GM18858 (cell line): ENCODE results near the gene SRGAP1.
"Not testable (repeated sequence)": the region's sequence is repeated elsewhere in the genome, so short reads cannot be mapped to it uniquely, and the experiment has no call there.

ENCODE experiments used
- ATAC-seq: cut with Tn5 transposase; IDR thresholded peaks from one replicate; pipeline ENCODE4 v1.9.1; 2021; ENCODE audit not compliant: unreplicated experiment

Gene SRGAP1

GRCh38 chr12:63836936-63837335 is 7.6 kb upstream of the SRGAP1 start:
- no peak for ATAC-seq

DNA sequence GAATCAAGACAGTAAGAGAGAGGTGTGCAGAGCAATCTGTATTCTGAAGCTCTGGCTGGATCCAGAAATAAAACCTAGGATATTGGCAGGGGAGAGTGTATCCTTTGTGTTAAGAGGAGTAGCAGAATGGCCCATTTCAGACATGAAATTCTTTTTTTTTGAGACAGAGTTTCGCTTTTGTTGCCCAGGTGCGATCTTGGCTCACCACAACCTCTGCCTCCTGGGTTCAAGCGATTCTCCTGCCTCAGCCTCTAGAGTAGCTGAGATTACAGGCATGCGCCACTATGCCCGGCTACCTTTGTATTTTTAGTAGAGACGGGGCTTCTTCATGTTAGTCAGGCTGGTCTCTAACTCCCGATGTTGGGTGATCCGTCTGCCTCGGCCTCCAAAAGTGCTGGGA is 6.1 kb upstream of the SRGAP1 start:
- ATAC-seq, result no peak

DNA sequence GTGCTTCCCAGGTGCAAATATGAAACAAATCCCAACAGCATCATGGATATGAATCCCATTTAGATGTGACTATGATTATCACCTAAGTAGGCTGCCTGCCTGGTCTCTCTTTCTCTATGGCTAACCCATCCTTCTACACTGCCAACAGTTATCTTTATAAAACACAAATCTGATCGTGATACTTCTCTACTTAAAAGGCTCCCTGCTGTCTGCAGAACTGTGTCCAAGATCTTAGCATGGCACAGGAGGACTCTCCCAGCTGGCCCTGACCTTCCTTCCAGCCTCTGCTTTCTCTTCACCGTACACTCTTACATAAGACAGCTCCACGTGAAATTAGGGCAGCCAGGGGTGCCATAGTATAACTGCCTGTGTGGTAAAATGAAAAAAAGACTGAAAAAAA is 3.5 kb upstream of the SRGAP1 start:
- no peak for ATAC-seq

GRCh38 chr12:63841571-63841970 is 2.9 kb upstream of the SRGAP1 start:
- no peak for ATAC-seq

GRCh38 chr12:63842750-63843149 is 1.8 kb upstream of the SRGAP1 start:
- ATAC-seq, result not testable (repeated sequence)

DNA sequence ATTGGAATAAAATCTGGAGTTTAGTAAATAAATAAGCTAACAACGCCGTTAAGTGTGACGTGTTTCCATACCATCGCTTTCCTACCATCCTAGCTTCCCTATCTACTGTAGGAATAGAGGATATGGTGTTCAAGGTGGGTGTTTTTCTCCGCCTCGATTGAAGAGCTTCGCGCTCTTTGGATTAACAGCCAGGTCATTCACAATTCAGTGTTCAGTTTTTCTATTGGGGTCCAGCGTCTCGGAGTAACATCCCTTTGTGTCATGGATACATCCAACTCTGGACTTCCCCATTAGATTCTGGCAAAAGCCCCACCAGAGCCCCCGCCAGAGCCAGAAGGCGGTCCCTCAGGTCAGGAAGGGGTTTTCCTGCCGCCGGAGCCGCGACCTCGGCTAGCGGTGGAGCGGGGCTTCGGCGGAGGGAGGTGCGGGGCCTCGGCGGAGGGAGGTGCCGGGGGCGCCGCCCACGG is 1.2 kb upstream of the SRGAP1 start:
- ATAC-seq, result no peak

GRCh38 chr12:63843721-63844390 is 644 bp upstream of the SRGAP1 start:
- peak; percentile 96 for ATAC-seq

GRCh38 chr12:63845726-63846125 is 1.2 kb downstream of the SRGAP1 start:
- ATAC-seq, result no peak

- no peak for ATAC-seq
These were observed 1.9 kb downstream of the SRGAP1 start for GRCh38 chr12:63846238-63846967.

DNA sequence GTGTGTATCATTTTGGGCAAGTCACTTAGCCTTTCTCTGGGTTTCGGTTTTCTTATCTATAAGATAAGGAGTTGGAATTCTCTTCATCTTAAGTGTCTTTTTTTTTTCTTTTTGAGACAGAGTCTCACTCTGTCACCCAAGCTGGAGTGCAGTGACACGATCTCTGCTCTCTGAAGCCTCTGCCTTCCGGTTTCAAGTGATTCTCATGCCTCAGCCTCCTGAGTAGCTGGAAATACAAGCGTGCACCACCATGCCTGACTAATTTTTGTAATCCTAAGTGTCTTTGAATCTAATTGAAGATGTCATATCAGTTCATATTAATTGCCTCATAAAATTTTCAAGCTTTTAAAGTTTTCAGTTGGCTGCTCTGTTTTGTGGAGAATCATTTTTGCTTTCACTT is 4.0 kb downstream of the SRGAP1 start:
- ATAC-seq, result no peak

DNA sequence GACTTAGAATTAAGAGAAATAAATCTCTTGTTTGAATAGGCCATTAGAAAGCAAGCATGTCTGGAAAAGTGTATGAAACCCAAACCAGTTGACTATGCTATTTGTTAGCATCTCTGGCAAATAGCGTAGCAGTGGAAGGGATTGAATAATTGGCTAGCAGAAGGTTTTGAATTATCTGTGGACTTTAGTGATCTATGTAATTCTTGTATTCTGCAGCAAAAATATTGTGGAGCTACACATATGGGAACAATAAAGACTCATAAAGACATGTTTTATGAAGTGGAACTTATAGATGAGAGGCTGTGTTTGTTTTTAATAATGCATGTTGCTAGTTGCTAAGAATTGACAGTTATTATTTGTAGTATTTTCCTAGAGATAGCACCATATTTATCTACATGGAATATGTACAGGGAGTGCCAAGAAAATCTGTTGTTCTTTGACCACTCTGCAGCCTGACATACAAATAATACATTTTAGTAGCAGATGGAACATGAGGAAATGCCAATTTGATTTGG is 4.7 kb downstream of the SRGAP1 start:
- ATAC-seq, result no peak

DNA sequence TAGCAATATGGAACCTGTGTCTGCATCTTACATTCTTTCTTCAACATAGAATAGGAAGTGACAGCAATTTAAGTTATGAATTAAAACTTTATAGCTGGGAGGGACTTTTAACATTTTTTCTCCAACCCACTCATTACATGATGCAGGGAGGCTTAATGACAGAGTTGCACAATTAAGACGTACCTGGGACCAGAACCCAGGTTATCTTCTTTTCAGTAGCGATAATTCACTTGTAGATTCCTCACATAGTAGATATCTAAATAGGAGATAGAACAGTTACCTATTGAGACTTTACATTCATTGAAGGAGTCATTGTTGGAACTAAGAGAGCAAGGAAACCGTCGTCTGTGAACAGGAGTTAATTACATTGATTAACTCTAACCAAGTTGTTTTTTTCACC is 5.1 kb downstream of the SRGAP1 start:
- no peak for ATAC-seq

DNA sequence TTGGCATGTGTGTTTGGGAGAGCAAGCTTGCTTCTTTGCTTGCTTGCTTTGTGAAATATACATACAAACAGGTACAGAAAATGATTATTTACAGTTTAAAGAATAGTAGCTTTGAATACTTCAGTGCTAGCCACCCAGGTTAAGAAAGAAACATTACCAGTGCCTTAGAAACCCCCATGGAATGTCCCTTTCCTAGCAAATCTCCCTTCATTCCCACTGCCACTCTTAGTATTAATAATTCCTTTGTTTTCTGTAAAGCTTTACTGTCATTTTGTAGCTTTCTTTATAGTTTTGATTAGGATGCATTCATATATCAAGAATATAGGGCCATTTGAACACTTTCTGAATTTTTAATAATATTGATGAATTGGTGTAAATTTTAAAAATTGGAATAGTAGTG is 9.5 kb downstream of the SRGAP1 start:
- no peak for ATAC-seq

- no peak for ATAC-seq
These were observed 10.8 kb downstream of the SRGAP1 start for GRCh38 chr12:63855299-63855698.

DNA sequence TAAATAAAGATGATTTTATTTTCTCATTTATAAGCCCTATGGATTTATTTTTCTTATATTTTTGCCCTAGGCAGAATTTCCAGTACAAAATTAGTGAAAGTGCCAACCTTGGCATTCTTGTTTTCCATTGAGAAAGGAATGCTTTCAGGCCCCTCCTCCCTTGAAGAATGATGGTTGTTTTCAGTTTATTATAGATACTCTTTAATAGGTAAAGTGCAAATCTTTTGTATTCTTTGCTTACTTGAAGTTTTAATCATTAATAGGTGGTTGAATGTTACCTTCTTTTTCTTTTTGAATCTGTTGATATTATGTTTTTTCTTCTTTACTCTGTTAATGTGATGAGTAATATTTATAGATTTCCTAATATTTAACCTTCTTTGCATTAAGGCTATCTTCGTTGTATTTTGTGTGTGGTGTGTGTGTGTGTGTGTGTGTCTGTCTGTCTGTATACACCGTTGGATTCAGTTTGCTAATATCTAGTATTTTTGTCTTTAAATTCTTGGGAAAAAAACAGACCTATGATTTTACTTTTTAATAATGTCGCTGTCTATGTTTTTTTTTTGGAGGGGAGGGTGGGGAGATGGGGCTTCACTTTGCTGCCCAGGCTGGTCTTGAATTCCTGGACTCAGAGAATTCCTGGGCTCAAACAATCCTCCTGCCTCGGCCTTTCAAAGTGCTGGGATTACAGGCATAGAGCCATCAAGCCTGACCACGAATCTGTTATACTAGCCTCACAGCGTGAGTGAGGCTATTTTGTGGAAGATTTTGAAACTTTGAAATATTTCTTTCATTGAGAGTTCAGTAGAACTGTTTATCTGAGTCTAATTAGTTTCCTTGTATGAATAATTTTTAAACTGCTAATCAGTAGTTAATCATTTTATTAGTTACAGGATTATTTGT is 13.5 kb downstream of the SRGAP1 start:
- ATAC-seq, result no peak

- not testable (repeated sequence) for ATAC-seq
These were observed 15.4 kb downstream of the SRGAP1 start for GRCh38 chr12:63859880-63860279.

DNA sequence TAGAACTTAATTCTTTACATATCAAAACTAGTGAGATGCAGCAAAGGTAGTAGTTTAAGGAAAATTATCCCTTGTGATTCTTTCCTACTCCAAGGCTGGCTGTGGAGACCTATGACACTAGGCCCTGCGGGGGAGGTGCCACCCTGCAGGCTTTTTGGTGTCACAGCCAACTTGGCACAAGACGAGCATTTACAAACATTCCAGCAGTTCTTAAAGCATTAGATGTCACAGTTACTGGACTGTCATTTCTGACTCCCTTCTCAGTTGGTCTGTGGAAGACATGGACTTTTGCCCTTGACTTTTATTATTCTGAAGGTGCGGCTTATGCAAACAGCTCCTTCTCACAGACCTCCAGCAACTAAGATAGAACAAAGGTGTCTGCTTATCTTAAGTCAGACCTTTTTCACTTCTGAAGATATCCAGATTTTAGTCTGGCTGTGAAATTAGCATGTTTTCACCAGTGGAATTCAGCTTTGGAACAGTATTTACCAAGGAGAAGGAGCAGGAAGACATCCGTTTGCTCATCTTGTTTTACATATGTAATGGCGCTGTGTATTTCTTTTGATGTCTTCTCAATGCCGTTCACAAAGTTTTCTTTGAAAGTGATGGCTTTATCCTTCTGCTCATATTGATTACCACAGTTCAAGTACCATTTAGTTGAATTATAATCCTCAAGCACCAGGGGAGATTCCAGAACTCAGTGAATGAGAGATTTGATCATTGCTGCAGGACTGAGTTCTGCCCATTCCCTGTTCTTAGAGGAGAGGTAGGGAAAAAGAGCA is 17.9 kb downstream of the SRGAP1 start:
- ATAC-seq, result no peak

DNA sequence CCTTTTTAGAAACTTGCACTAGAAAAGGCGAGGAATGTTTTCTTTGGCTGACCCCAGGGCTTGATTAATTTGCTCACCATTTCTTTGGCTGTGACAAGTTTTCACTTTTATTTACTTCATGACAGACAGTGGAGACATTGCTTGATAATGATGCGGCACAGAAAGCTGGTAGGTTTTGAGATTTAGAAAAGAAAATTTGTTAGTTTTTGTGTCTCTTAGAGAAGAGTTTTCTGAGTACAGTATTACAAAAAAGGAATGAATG is 18.4 kb downstream of the SRGAP1 start:
- ATAC-seq, result no peak

DNA sequence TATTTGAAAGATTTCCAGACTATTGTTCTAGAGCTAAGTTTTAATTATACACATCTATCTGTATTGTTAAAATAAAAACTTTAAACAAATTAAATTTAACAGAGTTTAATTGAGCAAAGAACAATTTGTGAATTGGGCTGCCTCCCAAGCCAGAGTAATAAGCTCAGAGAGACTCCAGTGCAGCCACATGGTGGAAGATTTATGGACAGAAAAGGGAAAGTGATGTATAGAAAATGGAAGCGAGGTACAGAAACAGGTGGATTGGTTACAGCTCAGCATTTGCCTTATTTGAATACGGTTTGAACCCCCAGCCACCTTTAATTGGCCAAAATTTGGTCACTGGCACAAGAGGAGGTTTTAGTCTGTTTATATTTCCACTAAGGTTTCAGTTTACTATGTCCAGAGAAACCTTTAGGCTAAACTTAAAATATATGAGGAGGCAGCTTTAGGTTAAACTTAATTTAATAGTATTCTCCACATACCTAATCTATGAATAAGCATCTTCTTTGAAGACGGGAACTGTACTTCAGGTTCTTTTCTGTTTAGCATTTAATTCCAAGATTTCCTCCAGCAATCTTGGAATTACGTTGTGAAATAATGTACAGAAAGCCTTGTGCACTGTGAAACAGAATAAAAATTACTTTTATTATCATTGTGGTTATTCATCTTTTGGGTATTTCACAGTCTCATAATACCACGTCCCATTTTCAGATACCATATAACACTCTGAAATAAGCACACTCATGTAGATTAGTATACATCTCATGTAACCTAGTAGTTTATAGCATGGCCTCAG is 19.4 kb downstream of the SRGAP1 start:
- ATAC-seq, result no peak

DNA sequence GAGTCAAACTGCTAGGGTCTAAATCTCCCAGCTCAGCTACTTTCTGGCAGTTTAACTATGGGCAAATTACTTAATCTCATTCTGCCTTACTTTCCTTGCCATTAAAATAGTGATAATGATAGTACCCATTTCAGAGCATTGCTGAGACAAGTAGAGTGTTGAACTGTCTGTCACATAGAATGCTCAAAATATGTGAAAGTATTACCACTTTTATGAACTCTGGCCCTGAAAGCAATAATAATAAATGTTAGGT is 19.9 kb downstream of the SRGAP1 start:
- ATAC-seq, result no peak
